Endothelial cell of umbilical vein (primary cell): ENCODE data around the gene WDR90.
A peak's percentile ranks its signal among the peaks of the same experiment; 100 is the strongest.

Experiments used
- EZH2 ChIP-seq: IDR thresholded peaks from 2 replicates; pipeline ENCODE4 v1.6.1; 2012; ENCODE audit warnings: borderline replicate concordance, low read depth, mild to moderate bottlenecking, moderate library complexity, low read length, inconsistent platforms; ENCODE audit not compliant: severe bottlenecking
- GATA2 ChIP-seq: IDR thresholded peaks from 2 replicates; pipeline ENCODE4 v1.7.0; 2011; ENCODE audit warnings: low read depth, mild to moderate bottlenecking, moderate library complexity, mixed read lengths, low read length; ENCODE audit not compliant: insufficient read length, insufficient read depth
- JUN ChIP-seq: IDR thresholded peaks from 2 replicates; pipeline ENCODE4 v1.6.1; 2011; ENCODE audit warnings: borderline replicate concordance, low read depth; ENCODE audit not compliant: insufficient read length, insufficient read depth
- MAX ChIP-seq: IDR thresholded peaks from 2 replicates; pipeline ENCODE4 v1.6.1; 2011; ENCODE audit not compliant: insufficient read depth, insufficient read length
- MYC ChIP-seq: IDR thresholded peaks from one replicate; pipeline ENCODE4 v1.6.1; 2011; ENCODE audit warnings: mild to moderate bottlenecking, low read depth, low read length
- POLR2A ChIP-seq: IDR thresholded peaks from 2 replicates; pipeline ENCODE4 v1.6.1; 2012; ENCODE audit warnings: low read depth, mild to moderate bottlenecking, control low read depth, low read length
- POLR2AphosphoS5 ChIP-seq: IDR thresholded peaks from 2 replicates; pipeline ENCODE4 v1.6.1; 2012; ENCODE audit warnings: low read depth, mild to moderate bottlenecking, control low read depth, low read length, moderate library complexity; ENCODE audit not compliant: insufficient read depth
- TF ChIP-seq, protein P1 (sequence below), 2 donors: IDR thresholded peaks; 1 replicate in 1 of 2; 2 replicates in 1 of 2; pipeline ENCODE4 v1.5.1; 2011; ENCODE audit warnings: low read length in 2 of 2, mild to moderate bottlenecking in 2 of 2, moderate library complexity in 2 of 2, control low read depth in 1 of 2, inconsistent platforms in 1 of 2, low read depth in 1 of 2; ENCODE audit not compliant: insufficient read depth in 1 of 2; ENCODE audit errors: extremely low read depth in 1 of 2

- TF ChIP-seq, protein P1, sequence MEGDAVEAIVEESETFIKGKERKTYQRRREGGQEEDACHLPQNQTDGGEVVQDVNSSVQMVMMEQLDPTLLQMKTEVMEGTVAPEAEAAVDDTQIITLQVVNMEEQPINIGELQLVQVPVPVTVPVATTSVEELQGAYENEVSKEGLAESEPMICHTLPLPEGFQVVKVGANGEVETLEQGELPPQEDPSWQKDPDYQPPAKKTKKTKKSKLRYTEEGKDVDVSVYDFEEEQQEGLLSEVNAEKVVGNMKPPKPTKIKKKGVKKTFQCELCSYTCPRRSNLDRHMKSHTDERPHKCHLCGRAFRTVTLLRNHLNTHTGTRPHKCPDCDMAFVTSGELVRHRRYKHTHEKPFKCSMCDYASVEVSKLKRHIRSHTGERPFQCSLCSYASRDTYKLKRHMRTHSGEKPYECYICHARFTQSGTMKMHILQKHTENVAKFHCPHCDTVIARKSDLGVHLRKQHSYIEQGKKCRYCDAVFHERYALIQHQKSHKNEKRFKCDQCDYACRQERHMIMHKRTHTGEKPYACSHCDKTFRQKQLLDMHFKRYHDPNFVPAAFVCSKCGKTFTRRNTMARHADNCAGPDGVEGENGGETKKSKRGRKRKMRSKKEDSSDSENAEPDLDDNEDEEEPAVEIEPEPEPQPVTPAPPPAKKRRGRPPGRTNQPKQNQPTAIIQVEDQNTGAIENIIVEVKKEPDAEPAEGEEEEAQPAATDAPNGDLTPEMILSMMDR (IDR thresholded peaks at IDR 0.05; ENCODE audit: extremely low read depth in 1 of 2, insufficient read depth in 1 of 2, low read depth in 1 of 2, low read length in 2 of 2): no peak
- peak; percentile 98 for TF ChIP-seq POLR2AphosphoS5
- peak; percentile 79 for TF ChIP-seq MAX
- TF ChIP-seq POLR2A: peak; percentile 94
- TF ChIP-seq EZH2: no peak
- no peak for TF ChIP-seq JUN
- no peak for TF ChIP-seq GATA2
- TF ChIP-seq MYC: no peak
Measured at GRCh38 chr16:684071-684794, 35.1 kb downstream of the WDR90 start, which contains the start of gene JMJD8.
